Large intestine (tissue), 3 donors: Measurements from ENCODE around the gene MAG. TPM values are rescaled to one million over a fixed set of nuclear protein-coding genes. Genes with fewer than 3 reads are reported as not detected.

Experiments
- DNase-seq, 2 donors: peaks; one replicate each; pipeline versions ENCODE4 v3.0.0 to v3.0.0-alpha.2; 2013
- H3K27ac ChIP-seq: one replicate; pipeline ENCODE4 v1.5.1; 2013; ENCODE audit warnings: low read length
- H3K27me3 ChIP-seq: 2 replicates; pipeline ENCODE4 v1.6.1; 2013; ENCODE audit warnings: low read length; ENCODE audit not compliant: control insufficient read depth, insufficient read depth
- H3K36me3 ChIP-seq: 2 replicates; pipeline ENCODE4 v1.6.1; 2013; ENCODE audit warnings: low read length; ENCODE audit not compliant: control insufficient read depth, insufficient read depth
- H3K4me1 ChIP-seq: one replicate; pipeline ENCODE4 v1.6.1; 2013; ENCODE audit warnings: low read length; ENCODE audit not compliant: control insufficient read depth, insufficient read depth
- H3K4me3 ChIP-seq: one replicate; pipeline ENCODE4 v1.5.1; 2013; ENCODE audit warnings: low read length
- H3K9me3 ChIP-seq: one replicate; pipeline ENCODE4 v1.6.1; 2013; ENCODE audit warnings: mild to moderate bottlenecking, low read depth, low read length, moderate library complexity; ENCODE audit not compliant: control insufficient read depth
- WGBS: methylation state at CpG from one replicate; pipeline ENCODE4 v1.1.5; 2013; ENCODE audit warnings: low lambda C conversion rate; ENCODE audit not compliant: insufficient coverage; 5-methylcytosine and 5-hydroxymethylcytosine counted together
- polyA plus RNA-seq: library from polyadenylated mRNA; unstranded; fragments of 120-200 nt; gene quantifications from one replicate; pipeline ENCODE4 v1.2.1, GENCODE V29; 2013

MAG gene
- polyA plus RNA-seq, 1 donor, result 0.37 TPM

GRCh38 chr19:35253316-35254286, 38.4 kb upstream of the MAG start:
- Histone ChIP-seq H3K9me3 (peaks cover 3% of the 10 kb centered on the region), H3K27me3 (peaks cover 5% of the 10 kb centered on the region), H3K36me3 (peaks cover 49% of the 10 kb centered on the region), H3K27ac (no peak overlapping the region), H3K4me1 (peaks cover 10% of the 10 kb centered on the region), H3K4me3 (no peak overlapping the region)
- no CpG with 5 or more reads among the region's 9 CpGs for WGBS
- DNase-seq, result no peak

GRCh38 chr19:35254341-35255297, 37.3 kb upstream of the MAG start:
- peaks cover 10% of the 10 kb centered on the region for H3K4me1 ChIP-seq
- H3K9me3 ChIP-seq, result peaks cover 3% of the 10 kb centered on the region
- no CpG with 5 or more reads among the region's 17 CpGs for WGBS
- no peak overlapping the region for H3K4me3 ChIP-seq
- DNase-seq, result no peak
- H3K27ac ChIP-seq, result no peak overlapping the region
- H3K27me3 ChIP-seq, result no peaks in the 10 kb centered on the region
- peaks cover 57% of the 10 kb centered on the region for H3K36me3 ChIP-seq

GRCh38 chr19:35256566-35256965, 35.4 kb upstream of the MAG start:
- Histone ChIP-seq H3K4me3 (no peak overlapping the region), H3K27me3 (no peaks in the 10 kb centered on the region), H3K4me1 (peaks cover 4% of the 10 kb centered on the region), H3K27ac (no peak overlapping the region), H3K36me3 (peaks cover 51% of the 10 kb centered on the region), H3K9me3 (no peaks in the 10 kb centered on the region)
- no peak for DNase-seq
- WGBS, result no CpG with 5 or more reads among the region's 2 CpGs

GRCh38 chr19:35257113-35257461, 34.9 kb upstream of the MAG start:
- no peak overlapping the region for H3K4me3 ChIP-seq
- no peak for DNase-seq
- no peaks in the 10 kb centered on the region for H3K9me3 ChIP-seq
- H3K27ac ChIP-seq, result no peak overlapping the region
- peaks cover 55% of the 10 kb centered on the region for H3K36me3 ChIP-seq
- peaks cover 4% of the 10 kb centered on the region for H3K4me1 ChIP-seq
- WGBS, result 60% methylated on average over 1 of the region's 9 CpGs
- H3K27me3 ChIP-seq, result no peaks in the 10 kb centered on the region

GRCh38 chr19:35260694-35261304, 31.2 kb upstream of the MAG start:
- DNase-seq, result no peak
- no CpG with 5 or more reads among the region's 10 CpGs for WGBS
- Histone ChIP-seq H3K9me3 (no peaks in the 10 kb centered on the region), H3K27ac (no peak overlapping the region), H3K36me3 (peaks cover 53% of the 10 kb centered on the region), H3K4me3 (no peak overlapping the region), H3K27me3 (no peaks in the 10 kb centered on the region), H3K4me1 (peaks cover under 1% of the 10 kb centered on the region)

- Histone ChIP-seq H3K9me3 (no peaks in the 10 kb centered on the region), H3K27me3 (no peaks in the 10 kb centered on the region), H3K36me3 (peaks cover 59% of the 10 kb centered on the region), H3K27ac (no peak overlapping the region), H3K4me3 (no peak overlapping the region), H3K4me1 (peaks cover under 1% of the 10 kb centered on the region)
- WGBS, result no CpG with 5 or more reads among the region's 12 CpGs
- DNase-seq, result no peak
Observed at GRCh38 chr19:35261356-35262100, 30.4 kb upstream of the MAG start.

- H3K9me3 ChIP-seq, result no peaks in the 10 kb centered on the region
- no peak overlapping the region for H3K27ac ChIP-seq
- no peak for DNase-seq
- H3K4me3 ChIP-seq, result no peak overlapping the region
- 60% methylated on average over 1 of the region's 17 CpGs for WGBS
- no peaks in the 10 kb centered on the region for H3K27me3 ChIP-seq
- H3K4me1 ChIP-seq, result peaks cover 4% of the 10 kb centered on the region
- peaks cover 58% of the 10 kb centered on the region for H3K36me3 ChIP-seq
Observed at GRCh38 chr19:35262101-35262761, 29.7 kb upstream of the MAG start.

GRCh38 chr19:35264268-35265125, 27.5 kb upstream of the MAG start:
- WGBS, result no CpG with 5 or more reads among the region's 7 CpGs
- peaks cover 44% of the 10 kb centered on the region for H3K36me3 ChIP-seq
- peaks cover 4% of the 10 kb centered on the region for H3K9me3 ChIP-seq
- no peak for DNase-seq
- H3K27me3 ChIP-seq, result no peaks in the 10 kb centered on the region
- H3K4me3 ChIP-seq, result no peak overlapping the region
- no peak overlapping the region for H3K27ac ChIP-seq
- peaks cover 4% of the 10 kb centered on the region for H3K4me1 ChIP-seq
